HL-60 (cell line): Measurements from ENCODE around the gene HTT-AS.
A peak's percentile ranks its signal among the peaks of the same experiment; 100 is the strongest.

Source experiments
- DNase-seq, 2 experiments: peaks; one replicate each; pipeline ENCODE4 v3.0.0-alpha.2; 2010 to 2020; ENCODE audit warnings: low read depth in 1 of 2, low spot score in 1 of 2
- H3K27ac ChIP-seq: fragments of 250-450 bp; sonication (Bioruptor Pico); replicated peaks from 2 replicates; pipeline ENCODE4 v1.5.1; 2020; ENCODE audit warnings: mild to moderate bottlenecking, moderate library complexity
- H3K27me3 ChIP-seq: fragments of 250-450 bp; sonication (Bioruptor Pico); 2 replicates; pipeline ENCODE4 v1.5.1; 2021; ENCODE audit warnings: mild to moderate bottlenecking, moderate library complexity; ENCODE audit not compliant: insufficient read depth, poor library complexity, severe bottlenecking
- H3K4me3 ChIP-seq: replicated peaks from 2 replicates; pipeline ENCODE4 v1.5.1; 2011; ENCODE audit warnings: mild to moderate bottlenecking, control low read depth, low read length; ENCODE audit not compliant: insufficient read depth
- GABPA ChIP-seq: IDR thresholded peaks from 2 replicates; pipeline ENCODE4 v1.6.1; 2012; ENCODE audit warnings: low read depth
- POLR2AphosphoS5 ChIP-seq: IDR thresholded peaks from 2 replicates; pipeline ENCODE4 v1.6.1; 2012; ENCODE audit warnings: low read depth
- SPI1 ChIP-seq: IDR thresholded peaks from 2 replicates; pipeline ENCODE4 v1.6.1; 2012; ENCODE audit warnings: low read depth, mild to moderate bottlenecking, borderline replicate concordance
- TF ChIP-seq, protein P1 (sequence below): IDR thresholded peaks from 2 replicates; pipeline ENCODE4 v1.6.1; 2012; ENCODE audit warnings: low read depth; ENCODE audit not compliant: insufficient replicate concordance
- TF ChIP-seq, protein P2 (sequence below): IDR thresholded peaks from one replicate; pipeline ENCODE4 v1.5.1; 2011; ENCODE audit warnings: low read length, control low read depth, inconsistent platforms; ENCODE audit not compliant: insufficient read depth

HTT-AS gene

DNA sequence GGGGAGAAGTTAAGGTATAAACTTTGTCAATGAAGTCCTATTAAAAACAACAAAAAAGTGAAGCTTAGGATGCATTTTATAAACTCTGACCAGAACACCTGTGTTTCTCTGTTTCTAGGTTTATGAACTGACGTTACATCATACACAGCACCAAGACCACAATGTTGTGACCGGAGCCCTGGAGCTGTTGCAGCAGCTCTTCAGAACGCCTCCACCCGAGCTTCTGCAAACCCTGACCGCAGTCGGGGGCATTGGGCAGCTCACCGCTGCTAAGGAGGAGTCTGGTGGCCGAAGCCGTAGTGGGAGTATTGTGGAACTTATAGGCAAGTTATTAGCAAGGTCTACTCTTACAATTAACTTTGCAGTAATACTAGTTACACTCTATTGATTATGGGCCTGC is 46.8 kb upstream of the HTT-AS start:
- H3K27ac ChIP-seq: peak overlapping the region; percentile 66
- TF ChIP-seq POLR2AphosphoS5 (no peak), GABPA (no peak), SPI1 (no peak)
- TF ChIP-seq, protein P1, sequence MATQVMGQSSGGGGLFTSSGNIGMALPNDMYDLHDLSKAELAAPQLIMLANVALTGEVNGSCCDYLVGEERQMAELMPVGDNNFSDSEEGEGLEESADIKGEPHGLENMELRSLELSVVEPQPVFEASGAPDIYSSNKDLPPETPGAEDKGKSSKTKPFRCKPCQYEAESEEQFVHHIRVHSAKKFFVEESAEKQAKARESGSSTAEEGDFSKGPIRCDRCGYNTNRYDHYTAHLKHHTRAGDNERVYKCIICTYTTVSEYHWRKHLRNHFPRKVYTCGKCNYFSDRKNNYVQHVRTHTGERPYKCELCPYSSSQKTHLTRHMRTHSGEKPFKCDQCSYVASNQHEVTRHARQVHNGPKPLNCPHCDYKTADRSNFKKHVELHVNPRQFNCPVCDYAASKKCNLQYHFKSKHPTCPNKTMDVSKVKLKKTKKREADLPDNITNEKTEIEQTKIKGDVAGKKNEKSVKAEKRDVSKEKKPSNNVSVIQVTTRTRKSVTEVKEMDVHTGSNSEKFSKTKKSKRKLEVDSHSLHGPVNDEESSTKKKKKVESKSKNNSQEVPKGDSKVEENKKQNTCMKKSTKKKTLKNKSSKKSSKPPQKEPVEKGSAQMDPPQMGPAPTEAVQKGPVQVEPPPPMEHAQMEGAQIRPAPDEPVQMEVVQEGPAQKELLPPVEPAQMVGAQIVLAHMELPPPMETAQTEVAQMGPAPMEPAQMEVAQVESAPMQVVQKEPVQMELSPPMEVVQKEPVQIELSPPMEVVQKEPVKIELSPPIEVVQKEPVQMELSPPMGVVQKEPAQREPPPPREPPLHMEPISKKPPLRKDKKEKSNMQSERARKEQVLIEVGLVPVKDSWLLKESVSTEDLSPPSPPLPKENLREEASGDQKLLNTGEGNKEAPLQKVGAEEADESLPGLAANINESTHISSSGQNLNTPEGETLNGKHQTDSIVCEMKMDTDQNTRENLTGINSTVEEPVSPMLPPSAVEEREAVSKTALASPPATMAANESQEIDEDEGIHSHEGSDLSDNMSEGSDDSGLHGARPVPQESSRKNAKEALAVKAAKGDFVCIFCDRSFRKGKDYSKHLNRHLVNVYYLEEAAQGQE: no peak
- TF ChIP-seq, protein P2, sequence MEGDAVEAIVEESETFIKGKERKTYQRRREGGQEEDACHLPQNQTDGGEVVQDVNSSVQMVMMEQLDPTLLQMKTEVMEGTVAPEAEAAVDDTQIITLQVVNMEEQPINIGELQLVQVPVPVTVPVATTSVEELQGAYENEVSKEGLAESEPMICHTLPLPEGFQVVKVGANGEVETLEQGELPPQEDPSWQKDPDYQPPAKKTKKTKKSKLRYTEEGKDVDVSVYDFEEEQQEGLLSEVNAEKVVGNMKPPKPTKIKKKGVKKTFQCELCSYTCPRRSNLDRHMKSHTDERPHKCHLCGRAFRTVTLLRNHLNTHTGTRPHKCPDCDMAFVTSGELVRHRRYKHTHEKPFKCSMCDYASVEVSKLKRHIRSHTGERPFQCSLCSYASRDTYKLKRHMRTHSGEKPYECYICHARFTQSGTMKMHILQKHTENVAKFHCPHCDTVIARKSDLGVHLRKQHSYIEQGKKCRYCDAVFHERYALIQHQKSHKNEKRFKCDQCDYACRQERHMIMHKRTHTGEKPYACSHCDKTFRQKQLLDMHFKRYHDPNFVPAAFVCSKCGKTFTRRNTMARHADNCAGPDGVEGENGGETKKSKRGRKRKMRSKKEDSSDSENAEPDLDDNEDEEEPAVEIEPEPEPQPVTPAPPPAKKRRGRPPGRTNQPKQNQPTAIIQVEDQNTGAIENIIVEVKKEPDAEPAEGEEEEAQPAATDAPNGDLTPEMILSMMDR: no peak
- H3K4me3 ChIP-seq: no peak overlapping the region
- DNase-seq: peak in 1 of 2 experiments; percentile 81
- H3K27me3 ChIP-seq: no peaks in the 10 kb centered on the region

DNA sequence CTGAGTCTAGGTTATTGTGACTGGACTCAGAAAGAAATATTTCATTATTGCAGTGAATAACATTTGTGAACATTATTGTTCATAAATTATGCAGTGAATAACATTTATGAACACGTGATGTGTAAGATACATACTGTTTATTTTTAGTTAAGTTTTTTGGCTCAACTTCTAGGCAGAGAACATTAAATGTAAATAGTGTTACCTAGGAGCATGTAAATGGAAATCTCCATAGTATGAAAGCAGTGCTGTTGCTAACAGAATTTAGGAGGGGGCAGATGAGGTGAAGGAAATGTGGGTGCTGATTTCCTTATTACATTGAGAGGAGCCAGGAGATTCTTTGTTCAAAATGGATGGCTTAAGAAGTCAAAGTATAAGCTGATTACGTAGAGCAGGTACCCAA is 45.1 kb upstream of the HTT-AS start:
- Histone ChIP-seq H3K27me3 (no peaks in the 10 kb centered on the region), H3K27ac (no peak overlapping the region), H3K4me3 (no peak overlapping the region)
- TF ChIP-seq GABPA: no peak
- no peak for TF ChIP-seq SPI1
- TF ChIP-seq, protein P2: no peak
- TF ChIP-seq, protein P1: no peak
- TF ChIP-seq POLR2AphosphoS5: no peak
- DNase-seq: no peak

DNA sequence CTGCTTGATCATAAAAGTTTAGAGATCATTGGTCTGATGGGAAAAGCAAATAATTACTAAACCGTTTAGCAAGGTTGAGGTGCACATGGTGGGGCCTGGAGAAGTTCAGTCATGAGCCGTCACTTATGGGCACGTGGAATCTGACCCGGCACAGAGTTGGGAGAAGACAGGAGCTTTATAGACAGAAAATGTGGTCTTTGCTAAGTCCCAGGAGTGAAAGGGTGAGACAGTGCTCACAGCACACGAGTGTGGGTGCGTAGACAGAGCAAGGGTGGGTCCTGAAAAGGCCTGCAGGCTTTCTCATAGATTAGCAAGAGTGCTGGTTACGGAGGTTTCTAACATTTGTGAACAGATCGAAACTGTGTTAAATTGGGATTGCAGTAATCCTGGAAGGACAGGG is 44.0 kb upstream of the HTT-AS start:
- no peaks in the 10 kb centered on the region for H3K27me3 ChIP-seq
- TF ChIP-seq POLR2AphosphoS5 (no peak), GABPA (no peak), SPI1 (no peak)
- TF ChIP-seq, protein P2: no peak
- TF ChIP-seq, protein P1: no peak

More for the DNA sequence above, 44.0 kb upstream of the HTT-AS start:
- Histone ChIP-seq H3K27ac (no peak overlapping the region), H3K4me3 (no peak overlapping the region)
- DNase-seq: no peak
